ENCODE measurements around the gene PLEKHA7. TPM values are rescaled to one million over a fixed set of nuclear protein-coding genes. Genes with fewer than 3 reads are reported as not detected.

PLEKHA7 gene
- total and polyA plus RNA-seq, 2 of the 13 experiments (the other 11 are each of a cell fraction or from before 2014, with no cell fraction given), result 17.5 to 18.7 TPM

DNA sequence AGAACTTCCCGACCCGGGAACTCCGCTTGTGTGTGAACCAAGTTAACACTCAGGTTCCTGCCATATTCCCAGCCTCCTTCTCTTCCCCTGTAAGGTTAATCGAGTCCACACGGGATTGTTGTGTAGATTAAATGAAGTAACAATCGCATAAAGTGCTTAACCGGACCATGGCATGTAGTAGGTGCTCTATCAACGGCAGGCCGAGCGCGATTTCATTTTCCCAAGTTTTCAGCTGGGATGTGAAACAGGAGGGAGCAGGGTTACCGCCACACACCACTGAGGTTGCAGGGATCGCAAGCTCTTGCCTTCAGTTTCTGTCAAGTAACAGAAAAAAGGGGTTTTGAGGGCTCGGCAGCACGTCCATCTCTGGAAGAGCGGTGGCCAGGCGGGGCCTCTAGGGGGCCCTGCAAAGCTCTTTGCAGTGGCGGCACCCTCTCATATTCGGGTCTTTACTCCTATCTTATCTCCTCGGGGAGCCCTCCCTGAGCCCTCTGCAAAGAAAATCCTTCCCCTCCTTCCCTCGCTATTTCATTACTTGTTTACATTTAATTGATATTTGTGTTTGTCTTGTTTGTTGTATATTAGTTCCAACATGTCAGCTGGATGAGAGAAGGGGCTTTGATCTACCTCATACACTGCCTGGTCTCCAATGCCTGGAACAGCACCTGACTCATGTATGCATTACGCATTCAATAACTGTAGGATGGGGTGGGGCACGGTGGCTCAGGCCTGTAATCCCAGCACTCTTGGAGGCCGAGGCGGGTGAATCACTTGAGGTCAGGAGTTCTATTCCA lies 816 bp upstream of the PLEKHA7 start (continued):
- TF ChIP-seq SNAPC2 (CRISPR knock-in tag; IDR thresholded peaks at IDR 0.05) (no peak), DNMT3B (CRISPR knock-in tag; conservative IDR thresholded peaks at IDR 0.05) (no peak), ZNF20 (CRISPR knock-in tag; IDR thresholded peaks at IDR 0.05) (no peak), HNRNPL (IDR thresholded peaks at IDR 0.05; ENCODE audit: low read depth, low read length) (0 out of 2 replicates have a peak, but pooled peaks have one; percentile 18), ZNF3 (CRISPR knock-in tag; IDR thresholded peaks at IDR 0.05) (peak; percentile 37; the same call in 1 of the 2 replicates), RFXANK (CRISPR knock-in tag; IDR thresholded peaks at IDR 0.05) (no peak), RBM39 (IDR thresholded peaks at IDR 0.05; ENCODE audit: low read depth, low read length, poor library complexity, severe bottlenecking) (no peak), FOSL2 (CRISPR knock-in tag; IDR thresholded peaks at IDR 0.05) (peak; percentile 32; the same call in 1 of the 2 replicates), ZNF335 (CRISPR knock-in tag; IDR thresholded peaks at IDR 0.05) (no peak), SMAD1 (CRISPR knock-in tag; IDR thresholded peaks at IDR 0.05; ENCODE audit: borderline replicate concordance, low read depth) (no peak), ZNF547 (CRISPR knock-in tag; IDR thresholded peaks at IDR 0.05) (0 out of 2 replicates have a peak, but pooled peaks have one; percentile 31), SAP130 (CRISPR knock-in tag; IDR thresholded peaks at IDR 0.05; ENCODE audit: low read depth) (peak; percentile 14; the same call in 1 of the 2 replicates), NFIC (IDR thresholded peaks at IDR 0.05; ENCODE audit: low read length) (peak; percentile 35; the same call in 1 of the 2 replicates), KDM4B (CRISPR knock-in tag; IDR thresholded peaks at IDR 0.05) (no peak)
- TF ChIP-seq, protein P1, sequence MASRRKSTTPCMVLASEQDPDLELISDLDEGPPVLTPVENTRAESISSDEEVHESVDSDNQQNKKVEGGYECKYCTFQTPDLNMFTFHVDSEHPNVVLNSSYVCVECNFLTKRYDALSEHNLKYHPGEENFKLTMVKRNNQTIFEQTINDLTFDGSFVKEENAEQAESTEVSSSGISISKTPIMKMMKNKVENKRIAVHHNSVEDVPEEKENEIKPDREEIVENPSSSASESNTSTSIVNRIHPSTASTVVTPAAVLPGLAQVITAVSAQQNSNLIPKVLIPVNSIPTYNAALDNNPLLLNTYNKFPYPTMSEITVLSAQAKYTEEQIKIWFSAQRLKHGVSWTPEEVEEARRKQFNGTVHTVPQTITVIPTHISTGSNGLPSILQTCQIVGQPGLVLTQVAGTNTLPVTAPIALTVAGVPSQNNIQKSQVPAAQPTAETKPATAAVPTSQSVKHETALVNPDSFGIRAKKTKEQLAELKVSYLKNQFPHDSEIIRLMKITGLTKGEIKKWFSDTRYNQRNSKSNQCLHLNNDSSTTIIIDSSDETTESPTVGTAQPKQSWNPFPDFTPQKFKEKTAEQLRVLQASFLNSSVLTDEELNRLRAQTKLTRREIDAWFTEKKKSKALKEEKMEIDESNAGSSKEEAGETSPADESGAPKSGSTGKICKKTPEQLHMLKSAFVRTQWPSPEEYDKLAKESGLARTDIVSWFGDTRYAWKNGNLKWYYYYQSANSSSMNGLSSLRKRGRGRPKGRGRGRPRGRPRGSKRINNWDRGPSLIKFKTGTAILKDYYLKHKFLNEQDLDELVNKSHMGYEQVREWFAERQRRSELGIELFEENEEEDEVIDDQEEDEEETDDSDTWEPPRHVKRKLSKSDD (CRISPR knock-in tag; IDR thresholded peaks at IDR 0.05; ENCODE audit: low read depth), result no peak
- TF ChIP-seq, protein P2, sequence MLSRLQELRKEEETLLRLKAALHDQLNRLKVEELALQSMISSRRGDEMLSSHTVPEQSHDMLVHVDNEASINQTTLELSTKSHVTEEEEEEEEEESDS (CRISPR knock-in tag; IDR thresholded peaks at IDR 0.05; ENCODE audit: borderline replicate concordance), result no peak
- TF ChIP-seq, protein P3, sequence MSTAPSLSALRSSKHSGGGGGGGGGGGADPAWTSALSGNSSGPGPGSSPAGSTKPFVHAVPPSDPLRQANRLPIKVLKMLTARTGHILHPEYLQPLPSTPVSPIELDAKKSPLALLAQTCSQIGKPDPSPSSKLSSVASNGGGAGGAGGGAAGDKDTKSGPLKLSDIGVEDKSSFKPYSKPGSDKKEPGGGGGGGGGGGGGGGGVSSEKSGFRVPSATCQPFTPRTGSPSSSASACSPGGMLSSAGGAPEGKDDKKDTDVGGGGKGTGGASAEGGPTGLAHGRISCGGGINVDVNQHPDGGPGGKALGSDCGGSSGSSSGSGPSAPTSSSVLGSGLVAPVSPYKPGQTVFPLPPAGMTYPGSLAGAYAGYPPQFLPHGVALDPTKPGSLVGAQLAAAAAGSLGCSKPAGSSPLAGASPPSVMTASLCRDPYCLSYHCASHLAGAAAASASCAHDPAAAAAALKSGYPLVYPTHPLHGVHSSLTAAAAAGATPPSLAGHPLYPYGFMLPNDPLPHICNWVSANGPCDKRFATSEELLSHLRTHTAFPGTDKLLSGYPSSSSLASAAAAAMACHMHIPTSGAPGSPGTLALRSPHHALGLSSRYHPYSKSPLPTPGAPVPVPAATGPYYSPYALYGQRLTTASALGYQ (CRISPR knock-in tag; IDR thresholded peaks at IDR 0.05), result 0 out of 2 replicates have a peak, but pooled peaks have one; percentile 27
- TF ChIP-seq, protein P4, sequence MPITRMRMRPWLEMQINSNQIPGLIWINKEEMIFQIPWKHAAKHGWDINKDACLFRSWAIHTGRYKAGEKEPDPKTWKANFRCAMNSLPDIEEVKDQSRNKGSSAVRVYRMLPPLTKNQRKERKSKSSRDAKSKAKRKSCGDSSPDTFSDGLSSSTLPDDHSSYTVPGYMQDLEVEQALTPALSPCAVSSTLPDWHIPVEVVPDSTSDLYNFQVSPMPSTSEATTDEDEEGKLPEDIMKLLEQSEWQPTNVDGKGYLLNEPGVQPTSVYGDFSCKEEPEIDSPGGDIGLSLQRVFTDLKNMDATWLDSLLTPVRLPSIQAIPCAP (CRISPR knock-in tag; IDR thresholded peaks at IDR 0.05; ENCODE audit: low read depth), result no peak
- TF ChIP-seq, protein P5, sequence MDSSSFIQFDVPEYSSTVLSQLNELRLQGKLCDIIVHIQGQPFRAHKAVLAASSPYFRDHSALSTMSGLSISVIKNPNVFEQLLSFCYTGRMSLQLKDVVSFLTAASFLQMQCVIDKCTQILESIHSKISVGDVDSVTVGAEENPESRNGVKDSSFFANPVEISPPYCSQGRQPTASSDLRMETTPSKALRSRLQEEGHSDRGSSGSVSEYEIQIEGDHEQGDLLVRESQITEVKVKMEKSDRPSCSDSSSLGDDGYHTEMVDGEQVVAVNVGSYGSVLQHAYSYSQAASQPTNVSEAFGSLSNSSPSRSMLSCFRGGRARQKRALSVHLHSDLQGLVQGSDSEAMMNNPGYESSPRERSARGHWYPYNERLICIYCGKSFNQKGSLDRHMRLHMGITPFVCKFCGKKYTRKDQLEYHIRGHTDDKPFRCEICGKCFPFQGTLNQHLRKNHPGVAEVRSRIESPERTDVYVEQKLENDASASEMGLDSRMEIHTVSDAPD (CRISPR knock-in tag; IDR thresholded peaks at IDR 0.05), result no peak
- TF ChIP-seq, protein P6, sequence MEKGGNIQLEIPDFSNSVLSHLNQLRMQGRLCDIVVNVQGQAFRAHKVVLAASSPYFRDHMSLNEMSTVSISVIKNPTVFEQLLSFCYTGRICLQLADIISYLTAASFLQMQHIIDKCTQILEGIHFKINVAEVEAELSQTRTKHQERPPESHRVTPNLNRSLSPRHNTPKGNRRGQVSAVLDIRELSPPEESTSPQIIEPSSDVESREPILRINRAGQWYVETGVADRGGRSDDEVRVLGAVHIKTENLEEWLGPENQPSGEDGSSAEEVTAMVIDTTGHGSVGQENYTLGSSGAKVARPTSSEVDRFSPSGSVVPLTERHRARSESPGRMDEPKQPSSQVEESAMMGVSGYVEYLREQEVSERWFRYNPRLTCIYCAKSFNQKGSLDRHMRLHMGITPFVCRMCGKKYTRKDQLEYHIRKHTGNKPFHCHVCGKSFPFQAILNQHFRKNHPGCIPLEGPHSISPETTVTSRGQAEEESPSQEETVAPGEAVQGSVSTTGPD (CRISPR knock-in tag; IDR thresholded peaks at IDR 0.05), result no peak
